ENCODE data around the gene SYCP1. TPM values are rescaled to one million over a fixed set of nuclear protein-coding genes. Genes with fewer than 3 reads are reported as not detected.
"Not testable (repeated sequence)": the region's sequence is repeated elsewhere in the genome, so short reads cannot be mapped to it uniquely, and the experiment has no call there.

Gene SYCP1
- not detected for total RNA-seq

- Histone ChIP-seq H3K4me1 (no peaks in the 10 kb centered on the region), H3K4me3 (no peak within 1 kb of the TSS), H3K27ac (no peak within 1 kb of the TSS), H3K9me3 (no peaks in the 10 kb centered on the region), H3K36me3 (no peaks in the 10 kb centered on the region), H3K27me3 (no peaks in the 10 kb centered on the region)
- no peak for TF ChIP-seq CTCF (IDR thresholded peaks at IDR 0.05)
- intact Hi-C loops (cut with DNase I), result no loop called here
- no peak for DNase-seq (ENCODE audit: low spot score in 2 of 2)
Measured at GRCh38 chr1:114854693-114855320, at the start of gene SYCP1. Gene SYCP1 (plus strand): TSS chr1:114854863. CDS start chr1:114855465, 602 bp downstream.

- H3K27ac ChIP-seq, result no peak overlapping the region
- no peaks in the 10 kb centered on the region for H3K36me3 ChIP-seq
- intact Hi-C loops (cut with DNase I), result no loop called here
- no peaks in the 10 kb centered on the region for H3K9me3 ChIP-seq
- H3K4me3 ChIP-seq, result no peak overlapping the region
- H3K27me3 ChIP-seq, result no peaks in the 10 kb centered on the region
- TF ChIP-seq CTCF (IDR thresholded peaks at IDR 0.05), result no peak
- no peaks in the 10 kb centered on the region for H3K4me1 ChIP-seq
- DNase-seq (ENCODE audit: low spot score in 2 of 2), result no peak
Measured at GRCh38 chr1:114819869-114820268, 34.8 kb upstream of the SYCP1 start.

GRCh38 chr1:114820392-114820791 lies 34.3 kb upstream of the SYCP1 start:
- no peak for TF ChIP-seq CTCF (IDR thresholded peaks at IDR 0.05)
- no peaks in the 10 kb centered on the region for H3K36me3 ChIP-seq
- intact Hi-C loops (cut with DNase I), result no loop called here
- no peaks in the 10 kb centered on the region for H3K4me1 ChIP-seq
- no peak for DNase-seq (ENCODE audit: low spot score in 2 of 2)
- no peak overlapping the region for H3K4me3 ChIP-seq
- no peaks in the 10 kb centered on the region for H3K27me3 ChIP-seq
- H3K9me3 ChIP-seq, result no peaks in the 10 kb centered on the region
- no peak overlapping the region for H3K27ac ChIP-seq

- Histone ChIP-seq H3K9me3 (no peaks in the 10 kb centered on the region), H3K4me1 (no peaks in the 10 kb centered on the region), H3K27ac (no peak overlapping the region), H3K27me3 (no peaks in the 10 kb centered on the region), H3K36me3 (no peaks in the 10 kb centered on the region), H3K4me3 (no peak overlapping the region)
- intact Hi-C loops (cut with DNase I), result no loop called here
- TF ChIP-seq CTCF (IDR thresholded peaks at IDR 0.05), result no peak
- DNase-seq (ENCODE audit: low spot score in 2 of 2), result no peak
Measured at GRCh38 chr1:114821978-114822377, 32.7 kb upstream of the SYCP1 start.

- Histone ChIP-seq H3K27ac (no peak overlapping the region), H3K9me3 (no peaks in the 10 kb centered on the region), H3K4me1 (no peaks in the 10 kb centered on the region), H3K27me3 (no peaks in the 10 kb centered on the region), H3K4me3 (no peak overlapping the region), H3K36me3 (no peaks in the 10 kb centered on the region)
- intact Hi-C loops (cut with DNase I), result no loop called here
- DNase-seq (ENCODE audit: low spot score in 2 of 2), result no peak
- TF ChIP-seq CTCF (IDR thresholded peaks at IDR 0.05), result no peak
Measured at GRCh38 chr1:114828251-114828650, 26.4 kb upstream of the SYCP1 start.

- H3K27me3 ChIP-seq; H3K36me3 ChIP-seq; H3K4me1 ChIP-seq; intact Hi-C loops (cut with DNase I); H3K9me3 ChIP-seq; H3K27ac ChIP-seq; H3K4me3 ChIP-seq; DNase-seq (ENCODE audit: low spot score in 2 of 2): not testable (repeated sequence)
Measured at GRCh38 chr1:114830075-114830474, 24.6 kb upstream of the SYCP1 start.
